Hepatocyte (in vitro differentiated cells): Measurements from ENCODE around the gene ACOXL.

ENCODE experiments used
- CTCF ChIP-seq: fragments of 200-600 bp; sonication (generic); IDR thresholded peaks from 2 replicates; pipeline ENCODE4 v1.5.1; 2016; ENCODE audit warnings: antibody characterized with exemption, mild to moderate bottlenecking; ENCODE audit not compliant: poor library complexity
- EZH2 ChIP-seq: fragments of 200-600 bp; sonication (generic); IDR thresholded peaks from 2 replicates; pipeline ENCODE4 v1.6.1; 2016; ENCODE audit warnings: antibody characterized with exemption, mild to moderate bottlenecking, borderline replicate concordance
- EZH2phosphoT487 ChIP-seq: fragments of 200-600 bp; sonication (generic); IDR thresholded peaks from one replicate; pipeline ENCODE4 v1.6.1; 2018; ENCODE audit warnings: antibody characterized with exemption, mild to moderate bottlenecking, low read depth, moderate library complexity; ENCODE audit not compliant: unreplicated experiment, severe bottlenecking

DNA sequence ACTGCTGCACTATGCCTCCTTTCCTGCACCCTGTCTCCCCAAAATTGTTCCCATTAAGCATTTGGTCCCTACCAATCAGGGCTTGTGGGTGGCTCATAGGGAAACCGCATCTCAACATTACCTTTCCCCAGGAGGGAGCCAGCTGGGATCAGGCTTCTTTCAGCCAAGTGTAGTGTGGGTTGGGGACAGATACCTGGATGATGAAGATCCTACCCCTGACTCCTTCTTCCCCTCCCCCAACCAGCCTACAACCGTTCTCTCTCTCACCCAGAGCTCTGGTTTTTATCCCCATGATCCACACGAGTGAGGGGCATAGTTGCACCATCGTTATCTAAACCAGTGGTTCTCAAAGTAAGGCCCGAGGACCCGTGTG, 40.0 kb downstream of the ACOXL start:
- TF ChIP-seq CTCF (no peak), EZH2phosphoT487 (no peak), EZH2 (no peak)
